K562 (cell line): ENCODE measurements around the gene FOSL2. TPM values are rescaled to one million over a fixed set of nuclear protein-coding genes. Genes with fewer than 3 reads are reported as not detected.

Experiments used
- DDX20 ChIP-seq: fragments of 450-650 bp; IDR thresholded peaks from 2 replicates; pipeline ENCODE4 v1.6.1; 2016; ENCODE audit warnings: missing genetic modification characterization, low read depth, mild to moderate bottlenecking, missing compliant biosample characterization, moderate library complexity
- JUN ChIP-seq, 2 experiments: sonication (generic) in 1 of 2; formaldehyde crosslinking in 1 of 2; IDR thresholded peaks; 2 replicates each; pipeline versions ENCODE4 v1.6.1 to v1.8.0; 2012 to 2022; ENCODE audit warnings: borderline replicate concordance in 2 of 2, mild to moderate bottlenecking in 2 of 2, improper control_type of control experiment in 1 of 2, low read depth in 1 of 2, low read length in 1 of 2, missing genetic modification reagents in 1 of 2
- JUND ChIP-seq, 2 experiments: IDR thresholded peaks; 2 replicates in 1 of 2; 3 replicates in 1 of 2; pipeline ENCODE4 v1.6.1; 2011; ENCODE audit warnings: borderline replicate concordance in 2 of 2, low read depth in 2 of 2, low read length in 2 of 2, improper control_type of control experiment in 1 of 2, missing biosample characterization in 1 of 2, missing genetic modification characterization in 1 of 2, missing genetic modification reagents in 1 of 2
- KDM4B ChIP-seq, 2 experiments: fragments of 450-650 bp in 1 of 2; sonication (generic) in 1 of 2; IDR thresholded peaks; 2 replicates each; pipeline ENCODE4 v1.6.1; 2016 to 2017; ENCODE audit warnings: borderline replicate concordance in 2 of 2, antibody characterized with exemption in 1 of 2, low read depth in 1 of 2, mild to moderate bottlenecking in 1 of 2
- RCOR1 ChIP-seq, 2 experiments: IDR thresholded peaks; 2 replicates each; pipeline ENCODE4 v1.6.1; 2012; ENCODE audit warnings: low read depth in 2 of 2, low read length in 2 of 2, borderline replicate concordance in 1 of 2, improper control_type of control experiment in 1 of 2
- polyA plus RNA-seq, 8 experiments: library from polyadenylated mRNA; depleted of rRNA in 4 of 8; stranded (reverse) in 5 of 8; unstranded in 3 of 8; fragments of >200 nt; fragmentation: Nextera tagmentation in 2 of 8; fragmentation: Illumina TruSeq in 1 of 8; extraction: Ambion mirVana in 2 of 8; extraction: Trizol in 1 of 8; gene quantifications; 2 replicates each; pipeline versions ENCODE4 v1.2.1 to v1.2.3, GENCODE V29; 2011 to 2014; ENCODE audit warnings: inconsistent platforms in 1 of 8, missing spikeins in 1 of 8
- total RNA-seq, 7 experiments: library from RNA; depleted of rRNA in 6 of 7; stranded (reverse); fragments of >200 nt in 6 of 7; fragmentation: Illumina TruSeq in 2 of 7; extraction: Trizol in 2 of 7; gene quantifications; 2 replicates each; pipeline versions ENCODE4 v1.2.1 to v1.2.3, GENCODE V29; 2011 to 2021; ENCODE audit warnings: low replicate concordance in 1 of 7
- TF ChIP-seq, protein P1 (sequence below): sonication (generic); formaldehyde crosslinking; IDR thresholded peaks from 2 replicates; pipeline ENCODE4 v1.9.0; 2022; ENCODE audit warnings: mild to moderate bottlenecking, missing genetic modification reagents
- TF ChIP-seq, protein P2 (sequence below): sonication (generic); formaldehyde crosslinking; IDR thresholded peaks from 2 replicates; pipeline ENCODE4 v1.8.0; 2022; ENCODE audit warnings: missing genetic modification reagents, mild to moderate bottlenecking, borderline replicate concordance
- TF ChIP-seq, protein P3 (sequence below), 2 experiments: IDR thresholded peaks; 2 replicates each; pipeline ENCODE4 v1.6.1; 2011; ENCODE audit warnings: borderline replicate concordance in 1 of 2, control low read depth in 1 of 2, low read depth in 1 of 2, low read length in 1 of 2, mild to moderate bottlenecking in 1 of 2, mixed read lengths in 1 of 2, moderate library complexity in 1 of 2; ENCODE audit not compliant: insufficient read depth in 1 of 2, insufficient read length in 1 of 2, poor library complexity in 1 of 2, severe bottlenecking in 1 of 2; ENCODE audit errors: extremely low read depth in 1 of 2
- TF ChIP-seq, protein P4 (sequence below), 2 experiments: IDR thresholded peaks in 1 of 2; conservative IDR thresholded peaks in 1 of 2; 2 replicates each; pipeline ENCODE4 v1.6.1; 2016; ENCODE audit warnings: low read depth in 2 of 2, mild to moderate bottlenecking in 1 of 2, missing compliant biosample characterization in 1 of 2, missing genetic modification characterization in 1 of 2, moderate library complexity in 1 of 2

FOSL2 gene
- total and polyA plus RNA-seq, 9 of the 15 experiments (the other 6 are each of a cell fraction or from before 2014, with no cell fraction given) = 0.04 to 2.9 (median 0.80) TPM

DNA sequence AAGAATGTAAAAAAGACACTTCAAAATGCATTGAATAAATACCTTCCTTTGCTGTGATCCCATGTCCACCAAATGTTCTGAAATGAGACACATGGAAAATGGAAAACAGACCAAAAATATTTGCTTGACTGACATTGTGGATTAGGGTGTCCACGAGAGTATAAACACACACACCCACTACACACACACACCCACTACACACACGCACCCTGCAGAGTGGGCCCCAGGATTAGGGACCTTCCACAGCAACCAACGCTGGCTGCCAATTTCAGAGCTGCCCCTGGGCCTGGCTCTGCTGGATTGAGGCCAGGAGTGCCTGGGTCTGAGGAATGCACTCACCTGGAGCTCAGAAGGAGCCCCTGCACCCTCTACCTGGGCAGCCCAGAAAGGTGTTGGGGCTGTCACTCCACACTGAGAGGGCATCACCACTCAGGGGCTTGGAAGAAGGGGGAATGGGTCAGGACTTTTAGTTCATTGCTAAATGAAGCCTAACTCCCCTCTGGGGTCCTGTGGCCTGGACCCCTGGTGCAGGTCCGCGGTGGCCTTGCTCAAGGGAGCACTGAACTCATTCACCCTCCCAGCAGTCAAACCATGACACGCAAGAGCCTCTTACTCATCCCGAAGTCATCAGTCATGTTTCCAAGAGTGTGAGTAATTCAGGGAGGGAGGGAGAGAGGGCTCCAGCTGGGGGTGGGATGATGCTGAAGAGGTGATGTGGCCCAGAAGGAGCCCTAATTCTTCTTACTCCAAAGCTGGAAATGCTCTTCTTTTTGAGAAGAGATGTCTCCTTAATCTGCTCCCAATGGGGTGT is 53.0 kb downstream of the FOSL2 start (continued):
- TF ChIP-seq, protein P1, sequence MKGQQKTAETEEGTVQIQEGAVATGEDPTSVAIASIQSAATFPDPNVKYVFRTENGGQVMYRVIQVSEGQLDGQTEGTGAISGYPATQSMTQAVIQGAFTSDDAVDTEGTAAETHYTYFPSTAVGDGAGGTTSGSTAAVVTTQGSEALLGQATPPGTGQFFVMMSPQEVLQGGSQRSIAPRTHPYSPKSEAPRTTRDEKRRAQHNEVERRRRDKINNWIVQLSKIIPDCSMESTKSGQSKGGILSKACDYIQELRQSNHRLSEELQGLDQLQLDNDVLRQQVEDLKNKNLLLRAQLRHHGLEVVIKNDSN = no peak
- no peak for TF ChIP-seq DDX20 (tag)
- TF ChIP-seq KDM4B (IDR thresholded peaks at IDR 0.05; ENCODE audit: borderline replicate concordance in 2 of 2, low read depth in 1 of 2) = no peak
- TF ChIP-seq RCOR1 (IDR thresholded peaks at IDR 0.05; ENCODE audit: borderline replicate concordance in 1 of 2, low read depth in 2 of 2, low read length in 2 of 2) = no peak
- peak; percentile 43; the same call in 1 of the 2 replicates for TF ChIP-seq JUND (IDR thresholded peaks at IDR 0.05; ENCODE audit: borderline replicate concordance, low read depth, low read length)
- no peak; the same call in 2 of the 3 replicates for TF ChIP-seq JUND (tag; IDR thresholded peaks at IDR 0.05; ENCODE audit: borderline replicate concordance, low read depth, low read length)
- TF ChIP-seq JUN (IDR thresholded peaks at IDR 0.05; ENCODE audit: borderline replicate concordance, low read depth, low read length) = peak; percentile 89
- no peak for TF ChIP-seq JUN (CRISPR knock-in tag; IDR thresholded peaks at IDR 0.05; ENCODE audit: borderline replicate concordance)
- TF ChIP-seq, protein P2, sequence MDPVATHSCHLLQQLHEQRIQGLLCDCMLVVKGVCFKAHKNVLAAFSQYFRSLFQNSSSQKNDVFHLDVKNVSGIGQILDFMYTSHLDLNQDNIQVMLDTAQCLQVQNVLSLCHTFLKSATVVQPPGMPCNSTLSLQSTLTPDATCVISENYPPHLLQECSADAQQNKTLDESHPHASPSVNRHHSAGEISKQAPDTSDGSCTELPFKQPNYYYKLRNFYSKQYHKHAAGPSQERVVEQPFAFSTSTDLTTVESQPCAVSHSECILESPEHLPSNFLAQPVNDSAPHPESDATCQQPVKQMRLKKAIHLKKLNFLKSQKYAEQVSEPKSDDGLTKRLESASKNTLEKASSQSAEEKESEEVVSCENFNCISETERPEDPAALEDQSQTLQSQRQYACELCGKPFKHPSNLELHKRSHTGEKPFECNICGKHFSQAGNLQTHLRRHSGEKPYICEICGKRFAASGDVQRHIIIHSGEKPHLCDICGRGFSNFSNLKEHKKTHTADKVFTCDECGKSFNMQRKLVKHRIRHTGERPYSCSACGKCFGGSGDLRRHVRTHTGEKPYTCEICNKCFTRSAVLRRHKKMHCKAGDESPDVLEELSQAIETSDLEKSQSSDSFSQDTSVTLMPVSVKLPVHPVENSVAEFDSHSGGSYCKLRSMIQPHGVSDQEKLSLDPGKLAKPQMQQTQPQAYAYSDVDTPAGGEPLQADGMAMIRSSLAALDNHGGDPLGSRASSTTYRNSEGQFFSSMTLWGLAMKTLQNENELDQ (CRISPR knock-in tag) = no peak
- TF ChIP-seq, protein P3, sequence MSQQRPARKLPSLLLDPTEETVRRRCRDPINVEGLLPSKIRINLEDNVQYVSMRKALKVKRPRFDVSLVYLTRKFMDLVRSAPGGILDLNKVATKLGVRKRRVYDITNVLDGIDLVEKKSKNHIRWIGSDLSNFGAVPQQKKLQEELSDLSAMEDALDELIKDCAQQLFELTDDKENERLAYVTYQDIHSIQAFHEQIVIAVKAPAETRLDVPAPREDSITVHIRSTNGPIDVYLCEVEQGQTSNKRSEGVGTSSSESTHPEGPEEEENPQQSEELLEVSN (IDR thresholded peaks at IDR 0.05; ENCODE audit: borderline replicate concordance in 1 of 2, extremely low read depth in 1 of 2, insufficient read depth in 1 of 2, insufficient read length in 1 of 2, low read depth in 1 of 2, low read length in 1 of 2, poor library complexity in 1 of 2, severe bottlenecking in 1 of 2) = no peak
- TF ChIP-seq, protein P4, sequence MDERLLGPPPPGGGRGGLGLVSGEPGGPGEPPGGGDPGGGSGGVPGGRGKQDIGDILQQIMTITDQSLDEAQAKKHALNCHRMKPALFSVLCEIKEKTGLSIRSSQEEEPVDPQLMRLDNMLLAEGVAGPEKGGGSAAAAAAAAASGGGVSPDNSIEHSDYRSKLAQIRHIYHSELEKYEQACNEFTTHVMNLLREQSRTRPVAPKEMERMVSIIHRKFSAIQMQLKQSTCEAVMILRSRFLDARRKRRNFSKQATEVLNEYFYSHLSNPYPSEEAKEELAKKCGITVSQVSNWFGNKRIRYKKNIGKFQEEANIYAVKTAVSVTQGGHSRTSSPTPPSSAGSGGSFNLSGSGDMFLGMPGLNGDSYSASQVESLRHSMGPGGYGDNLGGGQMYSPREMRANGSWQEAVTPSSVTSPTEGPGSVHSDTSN (CRISPR knock-in tag; IDR thresholded peaks at IDR 0.05; ENCODE audit: low read depth) = no peak
- TF ChIP-seq, protein P4 (tag; conservative IDR thresholded peaks at IDR 0.05; ENCODE audit: low read depth) = peak; percentile 63
